ENCODE data around the gene POR. TPM values are rescaled to one million over a fixed set of nuclear protein-coding genes. Genes with fewer than 3 reads are reported as not detected.
"Not testable (repeated sequence)": the region's sequence is repeated elsewhere in the genome, so short reads cannot be mapped to it uniquely, and the experiment has no call there.

POR gene
- polyA plus RNA-seq (ENCODE audit: insufficient read length in 4 of 4), result 10 to 100 TPM; 50.8 to 70.5 (median 62.1) TPM

DNA sequence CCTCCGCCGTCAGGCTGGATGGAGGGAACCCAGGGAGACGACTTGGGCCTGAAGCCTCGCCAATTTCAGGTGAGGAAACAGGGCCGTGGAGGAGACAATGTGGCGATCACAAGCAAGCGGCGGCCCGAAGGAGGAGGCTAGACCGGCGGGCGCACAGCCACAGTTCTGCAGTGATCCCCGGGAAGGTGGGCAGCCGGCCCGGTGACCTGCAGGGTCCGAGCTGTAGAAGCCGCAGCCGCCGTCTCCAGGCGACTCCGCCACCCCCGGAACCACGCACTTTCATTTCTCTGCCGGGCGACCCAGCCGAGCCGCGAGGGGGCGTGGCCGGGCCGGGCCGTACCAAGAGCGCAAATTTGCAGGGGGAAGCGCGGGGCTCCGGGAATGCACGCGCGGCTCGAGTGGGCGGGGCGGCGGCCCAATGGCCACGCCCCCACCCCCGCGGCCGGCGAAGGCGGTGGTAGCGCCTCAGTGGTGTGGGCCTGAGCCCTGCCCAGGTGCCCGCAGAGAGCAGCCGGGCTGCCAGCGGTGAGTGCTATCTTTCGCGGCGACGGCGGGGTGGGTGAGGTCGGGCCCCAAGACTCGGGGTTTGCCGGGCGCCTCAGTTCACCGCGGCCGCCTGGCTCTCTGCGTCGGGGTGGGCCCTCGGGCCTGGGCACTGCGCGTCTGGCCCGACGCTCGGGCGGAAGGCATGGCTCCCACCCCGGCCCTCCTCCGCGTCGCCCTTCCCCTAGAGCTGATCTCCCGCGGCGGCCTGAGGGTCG, at the start of gene POR:
Gene POR (plus strand): TSS at position 501 of the 761 bp plus-strand sequence. CDS start 38,847 bp downstream, outside the sequence.
- peak; percentile 74 to 86 (median 86) for DNase-seq (ENCODE audit: low read depth in 4 of 4, low spot score in 3 of 4)

DNA sequence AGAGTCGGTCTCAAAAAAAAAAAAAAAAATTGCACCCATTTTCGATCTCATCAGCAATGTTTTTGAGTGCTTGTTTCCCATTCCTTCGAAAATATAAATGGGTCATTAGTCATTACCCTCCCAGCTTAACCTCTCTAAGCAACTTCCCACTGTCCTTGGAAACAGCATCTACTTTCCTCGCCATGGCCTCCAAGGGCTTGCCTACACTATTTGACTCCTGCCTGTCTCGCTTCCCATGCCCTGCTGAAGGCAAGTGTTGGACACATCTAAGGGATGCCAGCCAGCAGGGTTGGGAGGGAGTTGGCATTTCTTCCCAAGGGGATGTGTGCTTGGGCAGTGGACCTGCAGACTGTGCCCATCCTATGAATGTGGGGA, 48.9 kb upstream of the POR start:
- DNase-seq (ENCODE audit: low read depth in 4 of 4, low spot score in 3 of 4), result no peak

DNA sequence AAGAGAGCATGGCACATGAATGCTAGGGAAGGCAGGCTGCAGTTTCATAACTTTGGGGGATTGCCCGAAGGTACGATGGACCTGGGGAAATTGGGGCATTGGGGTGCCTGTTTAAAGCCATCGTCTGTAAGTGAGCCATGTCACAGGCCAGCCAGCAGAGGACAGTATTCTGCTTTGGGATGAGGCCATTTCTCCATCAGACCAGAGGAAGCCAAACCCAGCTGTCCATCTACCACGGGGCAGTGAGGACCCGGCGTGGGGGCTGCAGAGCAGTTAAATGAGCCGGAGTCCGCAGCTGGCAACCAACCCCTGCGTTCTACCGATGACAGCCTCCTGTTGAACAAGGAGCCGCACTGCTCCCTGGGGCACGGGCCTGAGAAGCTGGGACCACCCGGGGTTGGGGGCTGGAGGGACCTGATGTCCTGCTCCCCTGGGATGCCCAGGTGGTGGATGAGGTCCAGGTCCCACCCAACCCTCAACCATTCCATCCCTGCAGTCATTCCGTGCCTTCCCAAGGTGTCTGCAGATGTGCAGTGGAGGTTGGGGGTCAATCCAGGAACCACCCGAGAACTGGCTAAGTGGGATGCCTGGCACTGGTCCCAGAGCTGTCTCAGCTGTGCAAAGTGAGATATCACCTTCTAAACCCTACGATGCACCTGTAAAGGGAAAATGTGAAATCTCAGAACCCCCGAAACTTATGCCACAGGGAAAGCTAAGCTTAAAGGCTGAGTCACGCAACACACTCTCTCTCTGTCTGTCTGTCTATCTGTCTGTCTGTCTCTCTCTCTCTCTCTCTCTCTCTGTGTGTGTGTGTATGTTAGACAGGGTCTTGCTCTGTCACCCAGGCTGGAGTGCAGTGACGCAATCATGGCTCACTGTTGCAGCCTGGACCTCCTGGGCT, 48.2 kb upstream of the POR start:
- DNase-seq (ENCODE audit: low read depth in 4 of 4, low spot score in 3 of 4), result peak in 2 of 4 donors; percentile 42 to 56

DNA sequence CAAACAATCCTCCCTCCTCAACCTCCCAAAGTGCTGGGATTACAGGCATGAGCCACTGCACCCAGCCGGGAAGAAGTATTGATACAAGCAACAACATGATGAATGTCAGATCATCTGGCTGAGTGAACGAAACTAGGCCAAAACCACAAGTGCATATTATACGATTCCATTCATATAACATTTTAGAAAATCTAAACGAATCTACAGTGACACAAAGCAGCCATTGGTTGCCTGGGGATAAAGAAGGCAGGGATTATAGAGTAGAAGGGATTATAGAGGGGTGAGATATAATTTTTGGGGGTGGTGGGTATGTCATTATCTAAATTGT, 47.6 kb upstream of the POR start:
- no peak for DNase-seq (ENCODE audit: low read depth in 4 of 4, low spot score in 3 of 4)

DNA sequence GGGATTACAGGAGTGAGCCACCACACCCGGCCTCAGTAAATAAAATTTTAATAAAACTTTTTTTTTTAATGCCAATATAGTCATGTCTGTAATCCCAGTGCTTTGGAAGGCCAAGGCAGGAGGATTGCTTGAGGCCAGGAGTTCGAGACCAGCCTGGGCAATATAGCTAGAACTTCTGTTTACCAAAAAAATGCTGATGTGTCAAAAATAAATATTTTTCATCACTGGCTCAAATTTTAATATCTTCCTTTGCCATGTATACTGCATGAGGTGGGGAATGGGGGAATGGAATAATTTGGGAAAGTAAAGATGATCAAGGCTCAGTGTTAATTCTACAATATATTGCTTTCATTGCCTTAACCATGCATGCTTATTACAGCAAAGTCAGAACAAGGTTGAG, 46.8 kb upstream of the POR start:
- no peak for DNase-seq (ENCODE audit: low read depth in 4 of 4, low spot score in 3 of 4)

DNA sequence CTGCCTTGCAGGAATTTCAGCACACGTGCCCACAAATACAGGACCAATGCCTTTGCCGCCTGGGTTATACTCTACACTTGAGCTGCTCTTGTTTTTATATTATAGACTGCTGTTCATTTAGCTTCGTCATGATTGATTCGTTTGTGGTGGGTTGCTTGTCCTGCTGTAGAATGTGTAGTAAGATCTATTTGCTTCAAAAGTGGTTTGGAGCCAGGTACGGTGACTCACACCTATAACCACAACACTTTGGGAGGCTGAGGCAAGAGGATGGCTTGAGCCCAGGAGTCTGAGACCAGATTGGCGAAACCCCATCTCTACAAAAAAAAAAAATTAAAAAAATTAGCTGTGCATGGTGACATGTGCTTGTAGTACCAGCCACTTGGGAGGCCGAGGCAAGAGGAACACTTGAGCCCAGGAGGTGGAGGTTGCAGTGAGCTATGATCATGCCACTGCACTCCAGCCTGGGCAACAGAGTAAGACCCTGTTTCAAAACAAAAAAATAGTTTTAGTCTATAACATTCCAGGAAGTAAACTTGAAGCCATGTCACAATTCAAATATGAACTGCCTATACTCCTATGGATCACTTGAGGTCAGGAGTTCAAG, 45.1 kb upstream of the POR start:
- DNase-seq (ENCODE audit: low read depth in 4 of 4, low spot score in 3 of 4), result no peak

DNA sequence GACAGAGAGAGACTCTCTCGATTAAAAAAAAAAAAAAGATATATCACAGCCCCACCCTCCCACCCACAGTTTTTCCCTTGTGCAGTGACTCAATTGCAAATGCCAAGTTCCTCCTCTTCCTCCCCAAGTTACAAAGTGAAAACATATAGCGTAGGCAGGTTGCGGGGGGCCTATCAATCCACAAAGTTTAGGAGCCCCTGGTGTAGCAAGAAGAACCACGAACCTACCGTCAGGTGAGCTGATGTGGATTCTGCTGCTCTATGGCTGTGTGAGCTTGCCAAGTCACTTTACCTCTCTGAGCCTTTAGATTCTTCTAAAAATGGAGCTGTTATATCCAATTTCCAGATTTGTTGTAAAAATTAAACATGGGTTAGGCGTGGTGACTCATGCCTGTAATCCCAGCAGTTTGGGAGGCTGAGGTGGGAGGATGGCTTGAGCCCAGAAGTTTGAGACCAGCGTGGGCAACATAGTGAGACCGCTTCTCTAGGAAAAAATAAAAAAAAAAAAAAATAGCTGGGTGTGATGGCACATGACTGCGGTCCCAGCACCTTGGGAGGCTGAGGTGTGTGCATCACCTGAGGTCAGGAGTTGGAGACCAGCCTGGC, 44.3 kb upstream of the POR start:
- DNase-seq (ENCODE audit: low read depth in 4 of 4, low spot score in 3 of 4), result no peak

DNA sequence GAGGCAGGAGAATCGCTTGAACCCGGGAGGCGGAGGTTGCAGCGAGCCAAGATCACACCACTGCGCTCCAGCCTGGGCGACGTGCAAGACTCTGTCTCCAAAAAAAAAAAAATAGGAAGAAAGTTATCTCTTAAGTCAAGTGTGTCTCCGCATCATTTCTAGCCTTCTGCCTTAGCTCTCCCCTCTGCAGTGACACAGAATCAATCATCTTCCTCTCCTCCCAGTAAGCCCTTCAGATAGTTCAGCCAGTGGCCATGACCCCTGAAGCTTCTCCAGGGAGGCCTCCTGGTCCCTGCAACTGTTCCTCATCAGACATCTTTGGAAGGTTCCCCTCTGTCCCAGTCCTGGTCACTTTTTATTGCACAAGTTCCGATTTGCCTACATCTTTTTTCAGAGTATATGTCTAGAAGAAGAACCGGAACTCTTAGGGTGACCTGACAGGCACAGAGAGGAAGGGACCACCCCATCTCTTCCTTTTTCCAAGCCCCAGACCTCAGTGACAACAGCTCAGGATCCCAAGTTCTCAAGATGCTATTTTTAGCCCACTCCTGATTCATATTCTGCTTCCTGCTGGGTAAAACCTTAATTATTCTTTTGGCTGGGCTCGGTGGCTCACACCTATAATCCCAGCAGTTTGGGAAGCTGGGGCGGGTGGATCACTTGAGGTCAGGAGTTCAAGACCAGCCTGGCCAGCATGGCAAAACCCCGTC, 42.7 kb upstream of the POR start:
- DNase-seq (ENCODE audit: low read depth in 4 of 4, low spot score in 3 of 4), result no peak

DNA sequence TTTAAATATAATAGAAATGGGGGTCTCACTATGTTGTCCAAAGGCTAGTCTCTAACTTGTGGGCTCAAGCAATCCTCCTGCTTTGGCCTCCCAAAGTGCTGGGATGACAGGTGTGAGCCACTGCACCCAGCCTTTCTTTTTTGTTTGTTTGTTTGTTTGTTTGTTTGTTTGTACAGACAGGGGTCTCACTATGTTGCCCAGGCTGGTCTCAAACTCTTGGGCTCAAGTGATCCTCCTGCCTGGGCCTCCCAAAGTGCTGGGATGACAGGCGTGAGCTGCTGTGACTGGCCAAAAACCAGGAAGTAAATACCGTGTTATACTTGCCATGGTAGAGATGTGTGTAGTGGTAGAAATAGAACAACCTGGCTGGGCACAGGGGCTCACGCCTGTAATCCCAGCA, 40.8 kb upstream of the POR start:
- not testable (repeated sequence) for DNase-seq (ENCODE audit: low read depth in 4 of 4, low spot score in 3 of 4)

DNA sequence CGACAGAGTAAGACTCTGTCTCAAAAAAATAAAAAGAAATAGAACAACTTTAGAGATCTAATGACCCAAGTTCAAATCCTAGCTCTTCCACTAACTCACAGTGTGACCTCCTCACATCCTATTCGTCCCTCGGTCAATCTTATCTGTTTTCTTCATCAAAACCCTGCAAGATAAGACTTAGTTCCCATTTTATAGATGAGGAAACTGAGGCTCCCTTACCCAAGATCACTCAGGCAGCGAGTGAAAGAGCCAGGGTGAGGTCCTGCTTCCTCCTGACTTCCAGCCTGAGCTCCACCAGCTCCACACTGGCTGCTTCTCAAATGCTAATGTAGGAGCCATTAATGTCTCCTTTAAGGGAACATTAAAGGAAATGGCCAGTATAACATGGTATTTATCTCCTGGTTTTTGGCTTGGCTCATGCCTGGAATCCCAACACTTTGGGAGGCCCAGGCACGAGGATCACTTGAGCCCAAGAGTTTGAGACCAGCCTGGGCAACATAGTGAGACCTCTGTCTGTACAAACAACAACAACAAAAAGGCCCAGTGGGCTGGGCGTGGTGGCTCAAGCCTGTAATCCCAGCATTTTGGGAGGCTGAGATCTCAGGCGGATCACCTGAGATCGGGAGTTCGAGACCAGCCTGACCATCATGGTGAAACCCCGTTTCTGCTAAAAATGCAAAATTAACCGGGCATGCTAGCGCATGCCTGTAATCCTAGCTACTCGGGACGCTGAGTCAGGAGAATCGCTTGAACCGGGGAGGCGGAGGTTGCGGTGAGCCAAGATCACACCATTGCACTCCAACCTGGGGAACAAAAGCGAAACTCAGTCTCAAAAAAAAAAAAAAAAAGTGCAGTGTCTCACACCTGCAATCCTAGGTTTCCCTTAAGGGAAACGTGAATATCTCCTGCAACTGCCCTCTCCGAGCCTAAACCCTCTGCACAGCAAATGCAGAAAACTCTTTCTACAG, 39.6 kb upstream of the POR start:
- no peak for DNase-seq (ENCODE audit: low read depth in 4 of 4, low spot score in 3 of 4)

DNA sequence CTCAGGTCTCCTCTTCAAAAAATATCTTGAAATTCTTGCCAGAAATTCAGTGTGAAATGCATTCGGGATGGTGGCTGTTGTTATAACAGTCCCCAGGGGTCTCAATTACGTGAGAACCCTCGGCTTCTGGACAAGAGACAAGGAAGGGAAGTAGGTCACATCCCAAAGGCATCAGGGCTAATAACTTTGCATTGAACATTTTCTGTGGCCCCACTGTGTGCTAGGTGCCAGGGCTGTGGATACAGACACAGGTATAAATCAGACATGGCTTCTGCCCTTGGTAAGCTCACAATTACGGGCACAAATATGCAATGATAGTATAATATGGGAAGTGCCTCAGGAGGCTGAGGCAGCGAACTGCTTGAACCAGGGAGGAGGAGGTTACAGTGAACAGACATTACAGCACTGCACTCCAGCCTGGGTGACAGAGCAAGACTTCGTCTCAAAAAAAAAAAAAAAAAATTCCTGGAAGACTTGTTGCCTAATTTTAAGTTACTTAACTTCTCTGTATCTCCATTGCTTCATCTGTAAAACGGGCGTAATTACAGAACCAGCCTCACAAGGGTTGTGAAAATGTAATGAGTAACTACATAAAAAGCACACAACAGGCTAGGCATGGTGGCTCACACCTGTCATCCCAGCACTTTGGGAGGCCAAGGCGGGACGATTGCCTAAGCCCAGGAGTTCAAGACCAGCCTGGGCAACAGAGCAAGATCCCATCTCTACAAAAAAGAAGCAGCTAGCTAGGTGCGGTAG, 38.7 kb upstream of the POR start:
- DNase-seq (ENCODE audit: low read depth in 4 of 4, low spot score in 3 of 4), result no peak

DNA sequence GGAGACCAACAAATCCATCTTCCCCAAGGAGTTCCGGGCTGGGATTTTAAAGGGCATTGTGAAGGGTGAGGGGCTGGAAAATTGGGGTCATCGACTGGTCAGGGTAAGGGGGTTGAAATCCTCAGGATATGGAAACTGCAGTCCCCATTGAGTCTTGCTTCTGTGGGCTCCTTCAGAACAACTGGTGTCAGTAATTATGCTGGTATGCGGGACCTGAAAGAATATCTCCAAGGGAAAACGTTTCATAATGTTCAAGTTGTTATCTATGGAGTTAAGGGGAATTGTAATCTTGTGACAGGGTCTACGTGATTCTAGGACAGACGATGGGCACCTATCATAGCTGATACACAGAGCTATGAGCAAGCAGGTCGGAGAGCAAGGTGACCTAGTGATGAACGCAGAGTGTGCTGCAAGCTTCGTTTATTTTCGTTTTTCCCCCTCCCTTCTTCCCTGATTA, 36.6 kb upstream of the POR start:
- no peak for DNase-seq (ENCODE audit: low read depth in 4 of 4, low spot score in 3 of 4)

DNA sequence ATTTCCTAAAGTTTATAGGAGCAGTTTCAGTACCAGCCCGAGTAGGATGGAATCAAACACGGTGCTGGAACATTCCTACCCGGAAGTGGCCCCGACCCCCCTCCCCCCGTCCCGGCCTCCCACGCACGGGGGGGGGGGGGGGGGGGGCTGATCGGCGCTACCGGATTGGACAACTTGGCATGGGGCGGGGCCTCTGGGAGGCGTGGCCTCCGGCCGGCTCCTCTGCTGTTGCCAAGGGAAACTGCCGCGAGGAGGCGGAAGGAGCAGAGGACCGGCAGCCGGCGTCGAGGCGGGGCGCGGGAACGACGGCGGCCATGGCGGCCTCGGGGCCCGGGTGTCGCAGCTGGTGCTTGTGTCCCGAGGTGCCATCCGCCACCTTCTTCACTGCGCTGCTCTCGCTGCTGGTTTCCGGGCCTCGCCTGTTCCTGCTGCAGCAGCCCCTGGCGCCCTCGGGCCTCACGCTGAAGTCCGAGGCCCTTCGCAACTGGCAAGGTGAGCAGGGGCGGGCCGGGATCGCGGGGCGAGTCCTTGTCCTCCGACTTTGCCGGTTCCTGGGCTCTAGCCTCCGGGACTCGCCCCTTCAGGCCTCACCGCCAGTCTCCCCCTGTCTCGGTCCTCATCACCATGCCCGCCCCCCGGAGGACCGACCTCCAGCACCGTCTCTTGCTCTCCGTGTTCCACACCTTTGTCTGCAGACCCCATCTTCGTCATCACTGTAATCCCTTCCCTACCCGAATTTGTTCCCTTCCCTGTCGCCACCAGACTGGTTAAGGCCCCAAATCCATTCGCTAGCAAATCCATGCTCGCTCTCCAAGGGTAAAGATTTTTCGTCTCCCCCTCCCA, 36.0 kb upstream of the POR start, which contains the start of gene RHBDD2:
Gene RHBDD2 (plus strand): TSS at position 266 of the 843 bp plus-strand sequence. CDS start 49 bp downstream, at position 315.
- DNase-seq (ENCODE audit: low read depth in 4 of 4, low spot score in 3 of 4), result peak; percentile 78 to 90 (median 88)

DNA sequence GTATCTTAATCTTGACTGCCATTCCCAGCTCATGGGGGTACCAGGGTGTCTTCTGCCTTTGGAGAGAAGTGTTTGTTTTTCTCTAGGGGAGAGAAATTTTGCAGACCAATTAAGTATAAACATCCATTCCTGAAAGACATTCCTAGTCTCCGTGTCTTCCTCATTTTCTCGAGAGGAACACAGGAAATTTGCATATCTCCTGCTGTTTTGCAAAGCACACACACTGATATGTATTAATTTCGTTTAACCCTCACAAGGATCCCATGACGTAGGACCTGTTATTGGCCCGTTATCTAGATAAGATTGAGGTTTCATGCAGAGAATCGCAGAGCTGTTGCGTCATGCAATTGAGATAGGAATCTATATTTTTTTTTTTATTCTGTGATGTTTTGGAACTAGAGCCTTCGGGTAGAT, 35.2 kb upstream of the POR start:
- no peak for DNase-seq (ENCODE audit: low read depth in 4 of 4, low spot score in 3 of 4)

DNA sequence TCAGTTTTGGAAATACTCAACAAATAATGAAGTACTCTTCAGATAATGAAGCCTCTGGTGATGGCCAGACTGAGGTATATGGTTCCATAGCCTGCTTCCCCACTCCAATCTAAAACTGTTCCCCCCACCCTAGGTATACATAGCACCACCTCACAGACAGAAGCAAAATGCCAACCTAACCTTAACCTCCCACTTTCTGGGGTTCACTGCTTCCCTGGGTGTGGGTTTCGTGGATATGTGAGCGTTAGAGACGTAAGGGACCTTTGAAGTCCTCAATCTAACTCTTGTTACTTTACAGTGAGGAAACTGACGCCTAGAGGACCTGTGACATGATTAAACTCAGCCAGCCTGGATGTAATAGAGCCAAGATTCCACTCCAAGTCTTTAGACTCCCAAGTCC, 34.7 kb upstream of the POR start:
- no peak for DNase-seq (ENCODE audit: low read depth in 4 of 4, low spot score in 3 of 4)

DNA sequence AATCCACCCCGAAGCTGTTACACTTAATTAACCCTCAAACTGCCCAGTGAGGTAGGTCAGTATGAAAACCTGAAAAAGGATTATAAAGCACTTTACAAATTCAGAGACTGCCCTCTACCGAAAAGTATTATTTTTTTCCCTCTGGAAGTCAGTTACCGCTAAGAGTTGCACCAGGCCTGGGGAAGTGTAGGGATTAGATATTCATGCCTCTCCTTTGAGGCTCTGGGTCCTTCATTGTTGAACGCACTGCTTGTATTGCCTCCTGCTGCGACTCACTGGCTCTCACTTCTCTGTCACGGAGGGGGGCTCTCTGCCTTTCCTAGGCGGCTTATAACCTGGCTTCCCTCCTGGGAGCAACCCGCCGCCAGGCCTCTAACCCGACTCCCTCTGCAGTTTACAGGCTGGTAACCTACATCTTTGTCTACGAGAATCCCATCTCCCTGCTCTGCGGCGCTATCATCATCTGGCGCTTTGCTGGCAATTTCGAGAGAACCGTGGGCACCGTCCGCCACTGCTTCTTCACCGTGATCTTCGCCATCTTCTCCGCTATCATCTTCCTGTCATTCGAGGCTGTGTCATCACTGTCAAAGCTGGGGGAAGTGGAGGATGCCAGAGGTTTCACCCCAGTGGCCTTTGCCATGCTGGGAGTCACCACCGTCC, 33.4 kb upstream of the POR start:
- no peak for DNase-seq (ENCODE audit: low read depth in 4 of 4, low spot score in 3 of 4)

Data from left renal pelvis (tissue), 4 donors.